NOMO-1 (cell line): Measurements from ENCODE around the gene MARVELD1.
A peak's percentile ranks its signal among the peaks of the same experiment; 100 is the strongest.

Experiments
- DNase-seq, 2 experiments: peaks; one replicate each; lab custom pipeline; 2025; ENCODE audit not compliant: unreplicated experiment in 2 of 2; lab: John Stamatoyannopoulos, UW

Gene MARVELD1

DNA sequence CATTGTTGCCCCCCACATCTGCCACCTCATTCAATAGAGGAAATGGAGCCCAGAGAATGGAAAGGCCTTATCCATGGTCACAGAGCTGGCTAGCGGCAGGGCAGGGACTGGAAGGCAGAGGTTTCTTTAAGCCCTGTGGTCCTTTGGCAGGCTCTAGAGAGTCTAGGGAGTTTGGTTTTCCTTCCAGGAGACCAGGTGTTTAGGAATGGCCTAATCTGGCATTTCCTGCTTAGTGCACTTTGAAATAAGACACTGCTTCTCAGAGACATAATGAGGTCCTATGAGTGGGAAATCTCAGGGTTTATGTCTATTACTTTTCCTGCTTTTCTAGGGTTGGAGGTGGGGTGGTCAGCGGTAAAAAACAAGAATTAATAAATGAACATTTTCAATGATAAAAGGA is 6.1 kb downstream of the MARVELD1 start:
- DNase-seq = no peak

GRCh38 chr10:97721871-97722780 is 8.6 kb downstream of the MARVELD1 start:
- DNase-seq = no peak

DNA sequence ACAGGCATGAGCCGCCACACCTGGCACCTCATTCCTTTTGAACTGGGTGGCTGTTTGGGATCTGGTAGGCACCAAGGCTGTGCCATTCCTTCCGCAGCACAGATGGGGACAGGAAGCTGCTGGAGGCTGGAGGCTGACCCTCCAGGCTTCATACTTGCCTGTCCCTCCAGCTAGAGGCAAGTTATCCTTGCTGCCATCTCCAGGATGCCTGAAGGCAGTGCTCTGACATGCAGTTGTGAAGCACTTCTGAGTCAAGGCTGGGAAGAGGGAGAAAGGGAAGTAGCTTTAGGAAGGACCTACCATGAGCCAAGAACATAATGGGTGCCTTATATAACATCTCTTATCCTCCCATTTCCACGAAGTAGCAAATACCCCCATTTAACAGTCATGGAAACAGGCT is 9.5 kb downstream of the MARVELD1 start:
- DNase-seq = no peak

DNA sequence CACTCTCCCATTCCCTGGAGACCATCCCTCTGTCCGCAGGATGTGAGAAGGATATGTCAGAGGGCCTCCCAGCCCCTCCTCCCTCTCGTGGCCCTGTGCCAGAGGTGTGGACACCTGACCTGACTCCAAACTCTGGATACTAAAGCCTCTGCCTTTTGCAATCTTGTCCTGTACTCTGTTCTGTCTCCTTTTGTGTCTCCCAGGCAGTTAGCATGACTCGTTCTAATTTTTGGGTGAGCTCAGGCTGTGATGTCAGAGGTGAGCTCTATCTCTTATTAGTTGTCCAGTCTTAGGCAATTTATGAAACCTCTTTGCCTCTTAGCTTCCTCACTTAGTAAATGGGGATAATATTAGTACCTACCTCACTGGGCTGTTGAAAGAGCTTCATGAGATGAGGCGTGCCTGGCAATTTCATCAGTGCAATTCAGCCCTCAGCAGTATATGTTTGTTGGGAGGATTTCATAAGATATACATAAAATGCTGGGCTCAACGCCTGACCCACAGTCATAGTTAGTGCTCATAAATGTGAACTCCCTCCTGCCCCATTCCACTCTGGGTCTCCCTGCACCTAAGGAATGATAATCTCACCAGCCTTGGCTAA is 10.9 kb downstream of the MARVELD1 start:
- peak; percentile 59 to 77 for DNase-seq

GRCh38 chr10:97726636-97727178 is 13.2 kb downstream of the MARVELD1 start:
- DNase-seq = peak in 1 of 2 experiments; percentile 19

DNA sequence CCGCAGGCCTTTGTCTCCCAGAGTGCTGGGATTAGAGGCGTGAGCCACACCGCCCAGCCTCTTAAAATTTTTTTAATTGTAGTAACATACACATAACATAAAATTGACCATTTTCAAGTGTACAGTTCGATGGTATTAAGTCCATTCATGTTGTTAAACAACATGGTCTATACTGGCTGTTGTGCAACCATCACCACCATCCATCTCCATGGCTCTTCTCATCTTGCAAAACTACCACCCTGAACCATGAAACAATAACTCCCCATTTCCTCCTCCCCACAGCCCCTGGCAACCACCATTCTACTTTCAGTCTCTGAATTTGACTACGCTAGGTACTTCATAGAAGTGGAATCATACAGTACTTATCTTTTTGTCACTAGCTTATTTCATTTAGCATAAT is 15.5 kb downstream of the MARVELD1 start:
- peak in 1 of 2 experiments; percentile 12 for DNase-seq

DNA sequence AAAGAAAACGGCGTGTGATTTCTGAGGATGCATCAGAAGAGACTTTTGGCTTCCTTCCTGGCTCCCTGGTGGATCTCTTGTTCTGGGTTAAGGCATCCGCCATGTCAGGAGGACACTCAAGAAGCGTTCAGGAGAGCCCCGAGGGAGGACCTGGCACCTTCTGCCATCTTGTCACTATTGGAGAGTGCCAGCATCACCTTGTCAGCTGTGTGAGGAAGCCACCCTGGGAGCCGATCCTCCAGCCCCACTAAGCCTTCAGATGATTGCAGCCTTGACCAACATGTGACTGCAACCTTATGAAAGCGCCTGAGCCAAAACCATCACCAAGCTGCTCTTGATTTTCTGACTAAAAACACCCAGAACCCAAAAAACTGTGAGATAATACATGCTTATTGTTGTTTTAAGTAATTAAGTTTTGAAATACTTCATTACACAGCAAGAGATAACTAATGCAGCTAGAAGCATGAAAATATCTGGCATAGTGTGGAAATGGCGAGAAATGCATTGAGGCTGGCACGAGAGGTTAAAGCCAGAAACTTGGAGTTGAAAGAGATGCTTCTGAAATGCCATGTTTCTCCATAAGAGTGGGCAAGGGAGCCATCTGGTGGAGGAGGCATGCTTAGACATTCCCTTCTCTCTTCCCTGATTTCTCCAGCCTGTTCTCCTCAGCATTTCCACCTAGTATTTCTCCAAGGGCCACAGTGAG is 18.0 kb downstream of the MARVELD1 start:
- peak; percentile 33 to 67 for DNase-seq

GRCh38 chr10:97732052-97732359 is 18.5 kb downstream of the MARVELD1 start:
- no peak for DNase-seq

DNA sequence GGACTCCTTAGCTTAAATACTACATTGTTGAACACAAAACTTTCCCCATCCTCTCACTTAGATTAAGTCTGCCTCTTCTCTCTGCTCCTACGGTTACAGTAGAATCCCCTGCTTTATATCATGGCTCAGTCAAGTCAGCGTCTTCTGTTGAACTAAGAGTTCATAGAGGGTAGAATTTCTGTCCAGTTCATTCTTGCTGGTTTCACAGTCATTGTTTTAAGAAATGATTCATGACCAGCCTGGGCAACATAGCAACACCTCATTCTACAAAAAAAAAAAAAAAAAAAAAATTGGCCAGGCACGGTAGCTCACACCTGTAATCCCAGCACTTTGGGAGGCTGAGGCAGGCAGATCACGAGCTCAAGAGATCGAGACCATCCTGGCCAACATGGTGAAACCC is 19.7 kb downstream of the MARVELD1 start:
- DNase-seq = no peak

- DNase-seq = no peak
Measured at GRCh38 chr10:97734021-97734420, 20.5 kb downstream of the MARVELD1 start.

DNA sequence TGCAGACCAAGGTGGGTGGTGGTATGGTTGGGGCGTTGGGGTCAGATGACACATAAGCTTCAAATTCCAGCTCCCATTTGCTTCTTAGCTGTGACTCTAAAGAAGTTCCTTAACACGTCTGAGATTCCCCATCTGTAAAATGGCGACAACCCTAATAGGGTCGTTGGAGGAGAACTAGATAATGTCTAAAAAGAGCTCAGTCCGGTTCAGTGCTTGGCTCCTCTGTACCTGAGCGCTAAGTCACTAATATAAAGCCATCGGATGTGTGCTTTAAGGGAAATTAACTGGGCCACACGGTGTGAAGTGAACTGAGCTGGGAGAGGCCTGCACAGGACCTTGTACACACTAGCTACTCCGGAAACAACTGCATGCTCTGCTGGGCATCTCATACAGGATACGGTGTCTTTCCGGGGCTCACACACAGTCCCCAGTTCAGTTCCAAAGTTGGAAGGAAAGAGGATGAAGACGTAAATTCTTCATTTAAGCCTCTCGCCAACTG is 22.9 kb downstream of the MARVELD1 start:
- DNase-seq = no peak

DNA sequence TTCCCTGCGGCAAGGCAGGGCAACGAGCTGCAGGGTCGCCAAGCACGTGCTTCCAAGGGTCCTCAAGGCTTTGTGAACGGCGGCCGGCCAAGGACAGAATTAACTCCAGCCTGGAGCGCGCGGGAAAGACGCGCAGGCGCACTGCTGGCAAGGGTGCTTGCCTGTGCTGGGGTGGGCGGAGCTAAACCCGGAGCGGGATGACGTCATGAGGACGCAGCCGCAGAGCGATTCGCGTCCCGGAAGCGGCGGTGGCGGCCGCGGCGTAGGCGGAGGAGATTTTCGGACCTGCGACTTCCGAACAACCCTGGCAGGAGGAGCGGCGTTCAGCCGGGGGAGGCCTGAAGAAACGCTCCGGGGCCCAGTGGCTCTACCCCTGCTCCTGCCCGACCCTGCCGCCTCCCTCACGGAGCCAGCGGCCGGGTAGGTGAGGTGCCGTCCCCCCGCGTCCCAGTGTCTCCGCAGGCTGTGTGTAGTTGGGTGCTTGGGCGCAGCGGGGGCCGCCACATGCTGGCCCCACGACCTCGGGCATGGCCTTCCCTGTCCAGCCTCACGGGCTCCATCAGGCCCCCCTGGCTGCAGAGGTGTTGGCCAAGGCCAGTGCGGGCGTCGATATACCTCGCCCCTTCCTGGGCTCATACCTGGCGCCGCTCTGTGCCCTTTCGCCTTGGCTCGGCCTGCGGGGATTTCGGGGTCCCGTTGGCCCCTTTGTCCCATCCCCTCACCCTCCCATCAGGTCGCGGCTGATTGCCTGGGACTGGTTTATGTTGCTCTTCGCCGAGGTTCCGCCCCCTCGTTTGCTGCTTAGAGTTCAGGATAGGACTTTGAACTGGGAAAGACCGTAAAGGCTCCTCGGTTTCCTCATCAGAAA is 23.6 kb downstream of the MARVELD1 start, which contains the start of gene ZFYVE27:
Gene ZFYVE27 (plus strand): TSS at position 227 of the 868 bp plus-strand sequence. CDS start 1,350 bp downstream, outside the sequence.
- DNase-seq = peak; percentile 84 to 85

DNA sequence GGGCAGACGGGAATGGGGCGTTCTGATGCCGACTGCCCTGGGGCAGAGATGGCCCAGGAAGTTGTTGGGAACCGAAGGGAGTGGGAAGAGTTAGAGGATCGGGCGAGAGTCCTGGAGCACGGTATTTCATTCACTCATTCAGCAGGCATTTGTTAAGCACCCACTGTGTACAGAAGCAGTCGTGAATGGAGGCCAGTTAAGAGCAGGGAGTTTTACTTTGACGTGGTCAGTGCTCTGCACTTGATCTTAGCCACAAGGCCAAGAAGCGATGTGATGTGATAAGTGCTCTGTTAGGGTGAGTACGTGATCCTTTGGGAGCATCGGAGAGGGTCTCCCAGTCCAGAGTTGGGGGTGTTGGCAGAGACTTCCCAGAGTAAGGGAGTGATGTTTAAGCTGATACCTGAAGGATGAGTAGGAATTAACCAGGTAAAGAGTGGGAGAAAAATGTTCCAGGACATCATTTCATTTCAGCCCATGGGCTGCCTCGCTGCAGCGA is 24.3 kb downstream of the MARVELD1 start:
- no peak for DNase-seq

GRCh38 chr10:97738616-97739015 is 25.1 kb downstream of the MARVELD1 start:
- DNase-seq = no peak

GRCh38 chr10:97740613-97741012 is 27.1 kb downstream of the MARVELD1 start:
- no peak for DNase-seq

GRCh38 chr10:97743169-97743943 is 29.8 kb downstream of the MARVELD1 start:
- DNase-seq = no peak

GRCh38 chr10:97744405-97745035 is 31.0 kb downstream of the MARVELD1 start:
- DNase-seq = no peak

DNA sequence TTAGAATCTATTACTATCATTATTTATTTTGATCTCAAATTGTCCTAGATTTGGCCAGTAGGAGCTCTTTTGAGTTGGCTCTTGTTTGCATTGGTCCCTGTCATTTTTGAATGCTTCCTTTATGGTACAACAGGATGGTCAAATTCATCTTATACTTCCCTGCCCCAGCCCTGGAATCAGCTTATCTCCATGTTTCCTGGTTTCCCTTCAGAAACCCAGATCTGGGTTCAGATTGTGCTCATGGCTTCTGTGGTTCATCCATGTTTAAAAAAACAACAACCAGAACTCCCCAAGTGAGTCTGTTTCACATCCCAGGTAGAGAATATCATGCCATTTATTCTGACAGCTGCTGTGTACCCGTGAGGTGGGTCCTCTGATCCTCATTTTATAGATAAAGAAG is 34.0 kb downstream of the MARVELD1 start:
- no peak for DNase-seq

DNA sequence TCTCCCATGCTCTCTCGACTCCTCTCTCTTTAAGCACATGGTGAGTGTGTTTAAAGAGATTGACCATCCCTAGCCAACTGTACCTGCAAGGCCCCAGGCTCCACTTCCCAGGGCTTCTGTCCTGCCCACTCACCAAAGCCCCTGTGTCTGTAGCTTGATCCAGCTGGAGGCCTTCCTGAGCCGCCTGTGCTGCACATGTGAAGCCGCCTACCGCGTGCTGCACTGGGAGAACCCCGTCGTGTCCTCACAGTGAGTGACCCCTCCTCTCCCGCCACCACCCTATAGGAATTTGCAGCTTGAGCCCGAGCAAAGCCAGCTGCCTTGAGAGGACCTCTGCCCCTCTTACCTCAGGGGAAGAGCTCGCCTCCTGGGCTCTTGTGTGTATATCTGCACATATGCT is 34.6 kb downstream of the MARVELD1 start:
- no peak for DNase-seq
